GM23248 (cell line): ENCODE measurements around the gene SPATA25. TPM values are rescaled to one million over a fixed set of nuclear protein-coding genes. Genes with fewer than 3 reads are reported as not detected.

Source experiments
- DNase-seq: peaks from one replicate; pipeline ENCODE4 v3.0.0-alpha.2; 2015
- H2AFZ ChIP-seq: fragments of 200-600 bp; sonication (generic); 2 replicates; pipeline ENCODE4 v1.6.1; 2016; ENCODE audit warnings: antibody characterized with exemption
- H3F3A ChIP-seq: fragments of 200-600 bp; sonication (generic); 2 replicates; pipeline ENCODE4 v1.6.1; 2016; ENCODE audit warnings: mild to moderate bottlenecking, antibody characterized with exemption, mixed run types; ENCODE audit not compliant: insufficient read depth
- H3K27ac ChIP-seq: fragments of 200-600 bp; sonication (generic); 2 replicates; pipeline ENCODE4 v1.5.1; 2016; ENCODE audit warnings: mild to moderate bottlenecking
- H3K27me3 ChIP-seq: fragments of 200-600 bp; sonication (generic); replicated peaks from 2 replicates; pipeline ENCODE4 v1.6.1; 2016; ENCODE audit warnings: mild to moderate bottlenecking; ENCODE audit not compliant: insufficient read depth
- H3K36me3 ChIP-seq: fragments of 200-600 bp; sonication (generic); 2 replicates; pipeline ENCODE4 v1.6.1; 2016; ENCODE audit warnings: low read depth, mild to moderate bottlenecking
- H3K4me1 ChIP-seq: fragments of 200-600 bp; sonication (generic); 2 replicates; pipeline ENCODE4 v1.6.1; 2016; ENCODE audit warnings: mild to moderate bottlenecking; ENCODE audit not compliant: insufficient read depth
- H3K4me2 ChIP-seq: fragments of 200-600 bp; sonication (generic); one replicate; pipeline ENCODE4 v1.6.1; 2016; ENCODE audit warnings: mild to moderate bottlenecking; ENCODE audit not compliant: unreplicated experiment
- H3K4me3 ChIP-seq: fragments of 200-600 bp; sonication (generic); 2 replicates; pipeline ENCODE4 v1.5.1; 2016; ENCODE audit warnings: mild to moderate bottlenecking
- H3K79me2 ChIP-seq: fragments of 200-600 bp; sonication (generic); 2 replicates; pipeline ENCODE4 v1.6.1; 2016; ENCODE audit warnings: mild to moderate bottlenecking; ENCODE audit not compliant: insufficient read depth
- H3K9ac ChIP-seq: fragments of 200-600 bp; sonication (generic); 2 replicates; pipeline ENCODE4 v1.6.1; 2016; ENCODE audit warnings: mild to moderate bottlenecking
- H3K9me2 ChIP-seq: fragments of 200-600 bp; sonication (generic); 2 replicates; pipeline ENCODE4 v1.6.1; 2016; ENCODE audit warnings: mixed run types, mild to moderate bottlenecking, moderate library complexity; ENCODE audit not compliant: insufficient read depth
- H3K9me3 ChIP-seq: fragments of 200-600 bp; sonication (generic); one replicate; pipeline ENCODE4 v1.6.1; 2017; ENCODE audit warnings: low read depth
- H4K20me1 ChIP-seq: fragments of 200-600 bp; sonication (generic); 2 replicates; pipeline ENCODE4 v1.6.0; 2016; ENCODE audit not compliant: insufficient read depth
- EZH2 ChIP-seq: fragments of 200-600 bp; sonication (generic); IDR thresholded peaks from 2 replicates; pipeline ENCODE4 v1.6.1; 2018; ENCODE audit warnings: antibody characterized with exemption, mild to moderate bottlenecking; ENCODE audit not compliant: insufficient read depth, poor library complexity, severe bottlenecking
- EZH2phosphoT487 ChIP-seq: fragments of 200-600 bp; sonication (generic); IDR thresholded peaks from 2 replicates; pipeline ENCODE4 v1.6.1; 2018; ENCODE audit warnings: antibody characterized with exemption, moderate library complexity, mild to moderate bottlenecking, low read depth; ENCODE audit not compliant: insufficient read depth
- WGBS, 2 experiments: methylation state at CpG; one replicate each; pipeline ENCODE4 v1.1.6; 2015 to 2017; ENCODE audit warnings: low lambda C conversion rate in 2 of 2, low coverage in 1 of 2; ENCODE audit errors: missing lambda C conversion rate in 2 of 2; 5-methylcytosine and 5-hydroxymethylcytosine counted together
- in situ Hi-C: fragments of 300-500 bp; cut with MboI; formaldehyde crosslinking; loops from 2 replicates; pipeline ENCODE4 v1.15.0; 2020
- polyA plus RNA-seq: library from polyadenylated mRNA; unstranded; fragments of >200 nt; fragmentation: Nextera tagmentation; extraction: Ambion mirVana; gene quantifications from 2 replicates; pipeline ENCODE4 v1.2.1, GENCODE V29; 2016
- total RNA-seq: library from RNA; depleted of rRNA; stranded (reverse); fragments of >200 nt; shearing (Covaris generic); gene quantifications from 2 replicates; pipeline ENCODE4 v1.2.3, GENCODE V29; 2014; rRNA removed

Gene SPATA25, protein sequence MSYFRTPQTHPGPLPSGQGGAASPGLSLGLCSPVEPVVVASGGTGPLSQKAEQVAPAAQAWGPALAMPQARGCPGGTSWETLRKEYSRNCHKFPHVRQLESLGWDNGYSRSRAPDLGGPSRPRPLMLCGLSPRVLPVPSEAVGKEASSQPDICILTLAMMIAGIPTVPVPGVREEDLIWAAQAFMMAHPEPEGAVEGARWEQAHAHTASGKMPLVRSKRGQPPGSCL
- not detected in 2 replicates for total RNA-seq
- 0.27 TPM in 1 of 2 replicates, not detected in the other for polyA plus RNA-seq

DNA sequence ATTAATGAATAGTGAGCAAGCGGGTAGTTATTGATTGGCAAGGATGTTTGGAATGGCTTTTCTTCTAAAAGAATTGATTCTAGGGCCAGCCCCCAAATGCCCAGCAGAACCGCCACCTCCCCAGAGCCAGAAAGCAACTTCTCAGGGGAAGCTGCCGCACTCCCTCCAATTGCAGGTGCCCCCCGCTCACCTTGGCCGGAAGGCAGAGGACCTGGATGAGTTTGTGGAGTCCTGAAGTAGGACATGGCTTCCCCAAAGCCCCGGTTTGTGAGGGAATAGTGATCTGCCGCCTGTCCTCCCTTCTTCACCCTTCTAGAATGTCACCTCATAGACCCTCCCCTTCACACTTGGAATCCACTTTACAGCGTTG lies at the start of gene SPATA25:
Gene SPATA25, minus strand, starts transcription at position 277 of the 370 bp plus-strand sequence. Its CDS starts 32 bp downstream, at position 245.
- Histone ChIP-seq H3K4me1 (peaks cover 10% of the 10 kb centered on the region), H3K4me3 (no peak within 1 kb of the TSS), H3F3A (peaks cover 10% of the 10 kb centered on the region), H2AFZ (no peak within 1 kb of the TSS), H3K27me3 (no peaks in the 10 kb centered on the region), H3K9me3 (no peaks in the 10 kb centered on the region), H3K36me3 (0 out of 2 replicates have a peak, but pooled peaks cover 2% of the 10 kb centered on the region), H3K9me2 (no peaks in the 10 kb centered on the region), H3K9ac (no peak within 1 kb of the TSS), H4K20me1 (peaks cover 3% of the 10 kb centered on the region; the same call in 1 of the 2 replicates), H3K79me2 (peaks cover 16% of the 10 kb centered on the region), H3K4me2 (no peak within 1 kb of the TSS), H3K27ac (no peak within 1 kb of the TSS)
- TF ChIP-seq EZH2phosphoT487: no peak
- TF ChIP-seq EZH2: no peak
- in situ Hi-C loops: no loop called here
- no peak for DNase-seq
- WGBS, 2 experiments: 93 to 95% methylated on average over 8 of the region's 8 CpGs

DNA sequence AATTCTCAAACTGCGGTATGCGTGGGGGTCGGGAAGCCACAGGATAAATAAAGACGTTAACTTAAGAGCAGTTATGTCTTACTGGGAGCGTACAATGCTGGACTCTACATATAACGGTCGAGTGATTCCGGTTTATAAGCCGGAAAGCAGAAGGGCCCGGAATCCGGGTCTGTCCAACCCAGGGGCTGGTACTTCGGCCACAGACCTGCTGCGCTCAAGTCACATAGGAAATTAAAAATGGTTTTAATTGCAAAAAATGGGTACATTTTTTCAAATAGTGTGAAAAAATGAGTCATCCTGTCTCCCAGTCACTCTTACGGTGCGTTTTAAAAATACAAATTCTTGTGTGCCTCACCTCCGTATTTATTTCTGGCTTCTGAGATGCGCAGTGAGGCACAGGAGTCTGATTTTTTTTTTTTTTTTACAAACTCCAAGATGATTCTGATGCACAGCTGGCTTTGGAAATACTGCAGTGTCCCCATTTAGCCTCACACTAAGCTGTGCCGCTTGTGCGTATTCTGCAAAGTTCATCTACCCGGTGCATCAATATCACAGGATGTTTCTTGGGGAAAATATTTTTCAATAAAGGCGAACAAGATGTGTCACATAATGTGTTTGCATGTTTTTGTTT lies 48.1 kb upstream of the SPATA25 start:
- H3K9ac ChIP-seq: peak overlapping the region; percentile 99
- WGBS, 2 experiments: 2% methylated on average over 21 of the region's 21 CpGs
- H3K27me3 ChIP-seq: no peaks in the 10 kb centered on the region
- in situ Hi-C loops: no loop called here
- peaks cover 14% of the 10 kb centered on the region; the same call in 1 of the 2 replicates for H3F3A ChIP-seq
- H3K4me3 ChIP-seq: peak overlapping the region; percentile 95
- peak overlapping the region; percentile 93 for H3K4me2 ChIP-seq
- H2AFZ ChIP-seq: peak overlapping the region; percentile 82
- no peaks in the 10 kb centered on the region for H3K9me2 ChIP-seq
- H3K36me3 ChIP-seq: peaks cover 10% of the 10 kb centered on the region; the same call in 1 of the 2 replicates
- H3K27ac ChIP-seq: peak overlapping the region; percentile 95
- no peaks in the 10 kb centered on the region for H3K9me3 ChIP-seq
- H3K4me1 ChIP-seq: peaks cover 12% of the 10 kb centered on the region; the same call in 1 of the 2 replicates
- peak; percentile 76 for DNase-seq
- peaks cover 52% of the 10 kb centered on the region for H3K79me2 ChIP-seq
- H4K20me1 ChIP-seq: no peaks in the 10 kb centered on the region
- TF ChIP-seq EZH2phosphoT487 (no peak), EZH2 (no peak)

DNA sequence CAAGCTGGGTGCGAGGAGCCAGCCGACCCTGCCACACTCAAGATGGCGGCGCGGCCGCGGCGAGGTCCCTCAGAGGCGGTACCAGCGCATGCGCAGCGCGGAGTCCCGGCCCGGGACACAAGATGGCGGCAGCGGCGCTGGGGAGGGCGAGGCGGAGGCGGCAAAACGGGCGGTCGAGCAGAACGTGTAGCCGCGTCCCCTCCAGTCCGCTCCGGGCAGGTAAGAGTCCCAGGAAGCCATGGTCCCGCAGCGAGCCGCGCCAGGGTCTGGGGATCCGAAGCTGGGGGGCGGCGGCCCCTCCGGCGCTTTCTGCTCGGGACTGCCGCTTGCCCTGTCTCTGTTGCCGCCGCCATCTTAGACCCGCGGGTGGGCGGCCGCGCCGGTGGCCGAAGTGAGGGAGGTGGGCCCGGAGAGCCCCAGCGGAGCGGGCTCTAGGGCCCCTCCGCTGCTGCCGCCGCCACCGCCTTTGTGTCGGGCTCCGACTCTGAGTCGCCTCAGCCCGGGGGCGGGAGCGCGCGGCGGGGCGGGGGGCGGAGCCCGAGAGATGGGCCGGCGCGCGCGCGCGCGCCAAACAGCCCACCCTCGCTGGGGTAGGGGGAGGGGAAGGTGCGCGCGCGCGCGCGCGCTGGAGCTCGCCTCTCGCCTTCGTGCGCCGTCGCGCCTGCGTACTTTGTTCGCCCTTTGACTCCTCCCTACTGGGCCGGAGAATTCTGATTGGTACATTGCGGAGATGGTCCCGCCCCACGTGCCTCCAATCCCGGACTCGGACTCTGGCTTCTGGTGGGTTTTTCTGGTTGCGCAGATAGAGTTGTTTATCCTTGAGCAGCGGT lies 47.4 kb upstream of the SPATA25 start, which contains the start of gene PCIF1:
Gene PCIF1, plus strand, starts transcription at position 98 of the 830 bp plus-strand sequence. CDS start 4,317 bp downstream, outside the sequence.
- Histone ChIP-seq H3K9ac (peak within 1 kb of the TSS; percentile 99), H4K20me1 (no peaks in the 10 kb centered on the region), H3K9me3 (no peaks in the 10 kb centered on the region), H3K4me2 (peak within 1 kb of the TSS; percentile 97), H3K36me3 (peaks cover 10% of the 10 kb centered on the region; the same call in 1 of the 2 replicates), H2AFZ (peak within 1 kb of the TSS; percentile 82), H3K4me1 (peaks cover 12% of the 10 kb centered on the region; the same call in 1 of the 2 replicates), H3K27me3 (no peaks in the 10 kb centered on the region), H3K9me2 (no peaks in the 10 kb centered on the region), H3F3A (peaks cover 14% of the 10 kb centered on the region; the same call in 1 of the 2 replicates), H3K79me2 (peaks cover 52% of the 10 kb centered on the region), H3K27ac (peak within 1 kb of the TSS; percentile 95), H3K4me3 (peak within 1 kb of the TSS; percentile 95)
- in situ Hi-C loops: no loop called here
- WGBS, 2 experiments: 0 to 1% methylated on average over 62 to 63 of the region's 102 CpGs
- DNase-seq: peak; percentile 99
- TF ChIP-seq EZH2phosphoT487 (no peak), EZH2 (no peak)
